ENCODE data around the gene CHI3L1.

GRCh38 chr1:203229471-203230135, 43.1 kb upstream of the CHI3L1 start, which contains the start of gene CHIT1:
- TF ChIP-seq CTCF (IDR thresholded peaks at IDR 0.05) (no peak), POLR2AphosphoS5 (IDR thresholded peaks at IDR 0.05) (no peak)
